Measurements from ENCODE around the gene DHPS. TPM values are rescaled to one million over a fixed set of nuclear protein-coding genes. Genes with fewer than 3 reads are reported as not detected.
A peak's percentile ranks its signal among the peaks of the same experiment; 100 is the strongest.

DHPS gene
- total and polyA plus RNA-seq, 4 donors, result 65.0 to 80.8 (median 74.7) TPM

- Histone ChIP-seq H3K27me3 (ENCODE audit: control insufficient read depth in 3 of 3, insufficient read depth in 3 of 3, low read length in 2 of 3) (no peaks in the 10 kb centered on the region), H3K4me1 (ENCODE audit: control insufficient read depth in 5 of 5, insufficient read depth in 5 of 5, low read length in 5 of 5) (no peaks in the 10 kb centered on the region), H3K27ac (ENCODE audit: low read depth in 1 of 2, low read length in 1 of 2) (no peak overlapping the region), H3K9me3 (ENCODE audit: control insufficient read depth in 4 of 4, insufficient read depth in 3 of 4, low read length in 3 of 4) (no peaks in the 10 kb centered on the region), H3K36me3 (ENCODE audit: control insufficient read depth in 4 of 4, insufficient read depth in 4 of 4, low read length in 4 of 4) (peaks cover 9 to 40% (median 11%) of the 10 kb centered on the region in 4 donors), H3K4me3 (no peak overlapping the region), H3K9ac (ENCODE audit: insufficient read depth in 1 of 2, low read length in 2 of 2) (no peak overlapping the region)
- no peak for TF ChIP-seq CTCF (IDR thresholded peaks at IDR 0.05; ENCODE audit: control extremely low read depth, extremely low read depth)
- DNase-seq (no peak), ATAC-seq (ENCODE audit: insufficient read depth, low FRiP score) (no peak)
- WGBS, 2 donors, result 95 to 98% methylated on average over 8 of the region's 8 CpGs
Measured at GRCh38 chr19:12655546-12655945, 26.1 kb downstream of the DHPS start.

- Histone ChIP-seq H3K9ac (ENCODE audit: insufficient read depth in 1 of 2, low read length in 2 of 2) (no peak overlapping the region), H3K27ac (ENCODE audit: low read depth in 1 of 2, low read length in 1 of 2) (no peak overlapping the region), H3K9me3 (ENCODE audit: control insufficient read depth in 4 of 4, insufficient read depth in 3 of 4, low read length in 3 of 4) (no peaks in the 10 kb centered on the region), H3K4me1 (ENCODE audit: control insufficient read depth in 5 of 5, insufficient read depth in 5 of 5, low read length in 5 of 5) (peaks cover 0 to 5% (median 0%) of the 10 kb centered on the region in 5 donors), H3K27me3 (ENCODE audit: control insufficient read depth in 3 of 3, insufficient read depth in 3 of 3, low read length in 2 of 3) (no peaks in the 10 kb centered on the region), H3K36me3 (ENCODE audit: control insufficient read depth in 4 of 4, insufficient read depth in 4 of 4, low read length in 4 of 4) (peaks cover 6 to 28% (median 9%) of the 10 kb centered on the region in 4 donors), H3K4me3 (no peak overlapping the region)
- DNase-seq (no peak), ATAC-seq (ENCODE audit: insufficient read depth, low FRiP score) (no peak)
- no peak for TF ChIP-seq CTCF (IDR thresholded peaks at IDR 0.05; ENCODE audit: control extremely low read depth, extremely low read depth)
- WGBS, 2 donors, result 90 to 93% methylated on average over 6 of the region's 6 CpGs
Measured at GRCh38 chr19:12652219-12652618, 29.5 kb downstream of the DHPS start.

- TF ChIP-seq CTCF (IDR thresholded peaks at IDR 0.05; ENCODE audit: control extremely low read depth, extremely low read depth), result no peak
- peaks cover 0 to 5% (median 0%) of the 10 kb centered on the region in 5 donors for H3K4me1 ChIP-seq (ENCODE audit: control insufficient read depth in 5 of 5, insufficient read depth in 5 of 5, low read length in 5 of 5)
- no peak for ATAC-seq (ENCODE audit: insufficient read depth, low FRiP score)
- no peak overlapping the region for H3K9ac ChIP-seq (ENCODE audit: insufficient read depth in 1 of 2, low read length in 2 of 2)
- H3K4me3 ChIP-seq, result no peak overlapping the region
- DNase-seq, result no peak
- H3K27ac ChIP-seq (ENCODE audit: low read depth in 1 of 2, low read length in 1 of 2), result no peak overlapping the region
- H3K36me3 ChIP-seq (ENCODE audit: control insufficient read depth in 4 of 4, insufficient read depth in 4 of 4, low read length in 4 of 4), result peaks cover 0 to 11% (median 3%) of the 10 kb centered on the region in 4 donors
- no peaks in the 10 kb centered on the region for H3K27me3 ChIP-seq (ENCODE audit: control insufficient read depth in 3 of 3, insufficient read depth in 3 of 3, low read length in 2 of 3)
- no peaks in the 10 kb centered on the region for H3K9me3 ChIP-seq (ENCODE audit: control insufficient read depth in 4 of 4, insufficient read depth in 3 of 4, low read length in 3 of 4)
- WGBS, 2 donors, result 96 to 97% methylated on average over 10 of the region's 10 CpGs
Measured at GRCh38 chr19:12649941-12650340, 31.7 kb downstream of the DHPS start.

- no peak overlapping the region for H3K9ac ChIP-seq (ENCODE audit: insufficient read depth in 1 of 2, low read length in 2 of 2)
- H3K4me1 ChIP-seq (ENCODE audit: control insufficient read depth in 5 of 5, insufficient read depth in 5 of 5, low read length in 5 of 5), result peaks cover 0 to 5% (median 0%) of the 10 kb centered on the region in 5 donors
- no peak overlapping the region for H3K4me3 ChIP-seq
- TF ChIP-seq CTCF (IDR thresholded peaks at IDR 0.05; ENCODE audit: control extremely low read depth, extremely low read depth), result no peak
- H3K27ac ChIP-seq (ENCODE audit: low read depth in 1 of 2, low read length in 1 of 2), result no peak overlapping the region
- WGBS, 2 donors, result 26 to 28% methylated on average over 29 of the region's 29 CpGs
- H3K9me3 ChIP-seq (ENCODE audit: control insufficient read depth in 4 of 4, insufficient read depth in 3 of 4, low read length in 3 of 4), result no peaks in the 10 kb centered on the region
- ATAC-seq (ENCODE audit: insufficient read depth, low FRiP score) (peak; percentile 25), DNase-seq (peak in 1 of 3 donors; percentile 8)
- no peaks in the 10 kb centered on the region for H3K27me3 ChIP-seq (ENCODE audit: control insufficient read depth in 3 of 3, insufficient read depth in 3 of 3, low read length in 2 of 3)
- peaks cover 0 to 9% (median 1%) of the 10 kb centered on the region in 4 donors for H3K36me3 ChIP-seq (ENCODE audit: control insufficient read depth in 4 of 4, insufficient read depth in 4 of 4, low read length in 4 of 4)
Measured at GRCh38 chr19:12648088-12648487, 33.6 kb downstream of the DHPS start.
